Osteocyte (in vitro differentiated cells): ENCODE results near the gene MYH9. TPM values are rescaled to one million over a fixed set of nuclear protein-coding genes. Genes with fewer than 3 reads are reported as not detected.
"Not testable (repeated sequence)": the region's sequence is repeated elsewhere in the genome, so short reads cannot be mapped to it uniquely, and the experiment has no call there.

ENCODE experiments used
- DNase-seq: peaks from one replicate; pipeline ENCODE4 v3.0.0; 2021; ENCODE audit warnings: mixed read lengths; ENCODE audit not compliant: unreplicated experiment; ENCODE audit errors: extremely low spot score
- H3K27ac Mint-ChIP-seq: one replicate; pipeline ENCODE4 v1.8.0; 2021; ENCODE audit warnings: mild to moderate bottlenecking, mixed read lengths; ENCODE audit not compliant: unreplicated experiment
- H3K27me3 Mint-ChIP-seq: one replicate; pipeline ENCODE4 v1.8.0; 2021; ENCODE audit warnings: mixed read lengths; ENCODE audit not compliant: unreplicated experiment
- H3K36me3 Mint-ChIP-seq: one replicate; pipeline ENCODE4 v1.8.0; 2021; ENCODE audit warnings: mixed read lengths; ENCODE audit not compliant: unreplicated experiment
- H3K4me1 Mint-ChIP-seq: one replicate; pipeline ENCODE4 v1.8.0; 2021; ENCODE audit warnings: mixed read lengths; ENCODE audit not compliant: unreplicated experiment
- H3K4me3 Mint-ChIP-seq: one replicate; pipeline ENCODE4 v1.8.0; 2021; ENCODE audit warnings: mild to moderate bottlenecking, moderate library complexity, mixed read lengths; ENCODE audit not compliant: unreplicated experiment
- H3K9me3 Mint-ChIP-seq: one replicate; pipeline ENCODE4 v1.8.0; 2021; ENCODE audit warnings: mixed read lengths; ENCODE audit not compliant: unreplicated experiment
- total RNA-seq: library from RNA; stranded (reverse); gene quantifications from 2 replicates; pipeline ENCODE4 v1.2.1, GENCODE V29; 2021
- TF ChIP-seq, protein P1 (sequence below): fragments of 200-600 bp; sonication (generic); IDR thresholded peaks from 2 replicates; pipeline ENCODE4 v1.5.0; 2021; ENCODE audit warnings: antibody characterized with exemption, mild to moderate bottlenecking, moderate library complexity

The MYH9 gene
- total RNA-seq, 1 donor from 2014 or later = 938 TPM

GRCh38 chr22:36256478-36256877, 131.3 kb downstream of the MYH9 start:
- Mint-ChIP-seq H3K4me3 (no peak overlapping the region), H3K9me3 (no peaks in the 10 kb centered on the region), H3K27me3 (no peaks in the 10 kb centered on the region), H3K27ac (no peak overlapping the region), H3K36me3 (no peaks in the 10 kb centered on the region), H3K4me1 (peaks cover 35% of the 10 kb centered on the region)
- TF ChIP-seq, protein P1, sequence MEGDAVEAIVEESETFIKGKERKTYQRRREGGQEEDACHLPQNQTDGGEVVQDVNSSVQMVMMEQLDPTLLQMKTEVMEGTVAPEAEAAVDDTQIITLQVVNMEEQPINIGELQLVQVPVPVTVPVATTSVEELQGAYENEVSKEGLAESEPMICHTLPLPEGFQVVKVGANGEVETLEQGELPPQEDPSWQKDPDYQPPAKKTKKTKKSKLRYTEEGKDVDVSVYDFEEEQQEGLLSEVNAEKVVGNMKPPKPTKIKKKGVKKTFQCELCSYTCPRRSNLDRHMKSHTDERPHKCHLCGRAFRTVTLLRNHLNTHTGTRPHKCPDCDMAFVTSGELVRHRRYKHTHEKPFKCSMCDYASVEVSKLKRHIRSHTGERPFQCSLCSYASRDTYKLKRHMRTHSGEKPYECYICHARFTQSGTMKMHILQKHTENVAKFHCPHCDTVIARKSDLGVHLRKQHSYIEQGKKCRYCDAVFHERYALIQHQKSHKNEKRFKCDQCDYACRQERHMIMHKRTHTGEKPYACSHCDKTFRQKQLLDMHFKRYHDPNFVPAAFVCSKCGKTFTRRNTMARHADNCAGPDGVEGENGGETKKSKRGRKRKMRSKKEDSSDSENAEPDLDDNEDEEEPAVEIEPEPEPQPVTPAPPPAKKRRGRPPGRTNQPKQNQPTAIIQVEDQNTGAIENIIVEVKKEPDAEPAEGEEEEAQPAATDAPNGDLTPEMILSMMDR = no peak
- no peak for DNase-seq

GRCh38 chr22:36255572-36255971, 132.2 kb downstream of the MYH9 start:
- H3K4me1 Mint-ChIP-seq = peaks cover 35% of the 10 kb centered on the region
- not testable (repeated sequence) for H3K9me3 Mint-ChIP-seq, H3K27me3 Mint-ChIP-seq, H3K27ac Mint-ChIP-seq, H3K4me3 Mint-ChIP-seq, H3K36me3 Mint-ChIP-seq, DNase-seq

DNA sequence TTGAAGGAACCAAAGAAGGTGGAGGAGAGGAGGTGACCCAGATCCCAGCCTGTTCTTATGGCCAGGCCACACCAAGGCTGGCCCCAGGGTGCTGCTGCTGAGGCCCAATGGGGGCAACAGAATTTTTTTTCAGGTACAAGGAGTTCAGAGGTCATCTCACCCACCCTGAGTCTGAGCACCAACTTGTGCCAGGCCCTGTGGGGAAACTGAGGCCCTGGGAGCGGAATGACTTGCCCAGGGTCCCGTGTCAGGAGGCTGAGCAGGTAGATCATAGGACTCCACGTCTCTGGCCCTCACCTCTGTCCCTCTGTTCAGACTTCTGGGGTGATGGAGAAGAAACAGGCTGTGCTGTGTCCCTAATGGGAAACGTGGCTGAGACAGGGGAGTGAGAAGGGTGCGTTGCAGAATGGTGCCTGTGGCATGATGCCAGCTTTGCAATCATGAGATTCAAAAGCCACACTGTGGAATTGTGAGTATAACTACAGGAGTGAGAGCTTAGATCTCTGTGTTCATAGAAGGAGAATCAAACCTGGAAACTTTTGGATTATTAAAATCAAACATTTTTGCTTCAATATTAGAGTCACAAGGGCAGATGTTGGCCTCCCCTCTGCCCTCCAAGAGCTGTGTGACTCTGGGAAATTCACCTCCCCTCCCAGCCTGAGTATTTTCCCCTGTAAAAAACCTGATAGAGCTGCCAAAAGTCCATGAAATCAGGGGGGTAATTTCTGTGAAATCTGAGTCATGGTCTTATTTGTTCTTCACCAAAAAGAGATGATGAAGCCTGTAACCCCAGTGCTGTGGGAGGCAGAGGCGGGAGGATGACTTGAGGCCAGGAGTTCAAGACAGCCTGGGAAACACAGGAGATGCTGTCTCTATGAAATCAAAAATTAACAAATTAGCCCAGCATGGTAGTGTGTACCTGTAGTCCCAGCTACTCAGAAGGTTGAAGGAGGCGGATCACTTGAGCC, 134.0 kb downstream of the MYH9 start:
- peaks cover 30% of the 10 kb centered on the region for H3K4me1 Mint-ChIP-seq
- no peaks in the 10 kb centered on the region for H3K36me3 Mint-ChIP-seq
- peak overlapping the region; percentile 72 for H3K27ac Mint-ChIP-seq
- TF ChIP-seq, protein P1 = no peak
- no peaks in the 10 kb centered on the region for H3K9me3 Mint-ChIP-seq
- DNase-seq = no peak
- H3K27me3 Mint-ChIP-seq = no peaks in the 10 kb centered on the region
- H3K4me3 Mint-ChIP-seq = peak overlapping the region; percentile 61

- peak within 1 kb of the TSS; percentile 61 for H3K4me3 Mint-ChIP-seq
- H3K4me1 Mint-ChIP-seq = peaks cover 26% of the 10 kb centered on the region
- H3K36me3 Mint-ChIP-seq = no peaks in the 10 kb centered on the region
- no peaks in the 10 kb centered on the region for H3K9me3 Mint-ChIP-seq
- peak within 1 kb of the TSS; percentile 72 for H3K27ac Mint-ChIP-seq
- no peaks in the 10 kb centered on the region for H3K27me3 Mint-ChIP-seq
- TF ChIP-seq, protein P1 = no peak
- DNase-seq = no peak
Measured at GRCh38 chr22:36252754-36253522, 134.8 kb downstream of the MYH9 start, which contains the start of gene APOL1. APOL1 (plus strand) TSS chr22:36253133; CDS start chr22:36254956, 1,823 bp downstream.

- DNase-seq, H3K4me3 Mint-ChIP-seq, H3K9me3 Mint-ChIP-seq, H3K27me3 Mint-ChIP-seq, H3K36me3 Mint-ChIP-seq: not testable (repeated sequence)
- Mint-ChIP-seq H3K27ac (peak overlapping the region; percentile 72), H3K4me1 (peaks cover 26% of the 10 kb centered on the region)
Measured at GRCh38 chr22:36251979-36252608, 135.7 kb downstream of the MYH9 start.

DNA sequence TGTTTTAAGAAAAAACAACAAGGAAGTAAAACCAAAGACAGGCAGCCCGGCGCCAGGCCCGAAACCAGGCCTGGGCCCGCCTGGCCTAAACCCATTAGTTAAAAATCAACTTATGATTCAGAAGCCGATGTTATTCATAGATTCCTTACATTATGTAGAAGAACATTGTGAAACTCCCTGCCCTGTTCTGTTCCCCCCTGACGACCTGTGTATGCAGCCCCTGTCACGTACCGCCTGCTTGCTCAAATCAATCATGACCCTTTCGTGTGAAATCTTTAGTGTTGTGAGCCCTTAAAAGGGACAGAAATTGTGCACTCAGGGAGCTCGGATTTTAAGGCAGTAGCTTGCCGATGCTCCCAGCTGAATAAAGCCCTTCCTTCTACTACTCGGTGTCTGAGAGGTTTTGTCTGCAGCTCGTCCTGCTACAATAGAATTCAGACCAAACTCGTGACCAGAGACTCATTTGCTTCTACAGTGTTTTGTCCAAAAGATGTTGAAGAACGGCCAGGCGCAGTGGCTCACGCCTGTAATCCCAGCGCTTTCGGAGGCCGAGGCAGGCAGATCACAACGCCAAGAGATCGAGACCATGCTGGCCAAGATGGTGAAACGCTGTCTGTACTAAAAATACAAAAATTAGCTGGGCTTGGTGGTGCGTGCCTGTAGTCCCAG, 137.3 kb downstream of the MYH9 start:
- not testable (repeated sequence) for DNase-seq, H3K36me3 Mint-ChIP-seq, H3K27me3 Mint-ChIP-seq, H3K4me3 Mint-ChIP-seq, H3K9me3 Mint-ChIP-seq
- peaks cover 26% of the 10 kb centered on the region for H3K4me1 Mint-ChIP-seq
- H3K27ac Mint-ChIP-seq = peak overlapping the region; percentile 77
